Endodermal cell (in vitro differentiated cells): ENCODE results near the gene NAA50. TPM values are rescaled to one million over a fixed set of nuclear protein-coding genes. Genes with fewer than 3 reads are reported as not detected.

Experiments
- DNase-seq: peaks from one replicate; pipeline ENCODE4 v3.0.0-alpha.2; 2017
- H3K27ac ChIP-seq: 2 replicates; pipeline ENCODE4 v1.5.1; 2013; ENCODE audit warnings: mild to moderate bottlenecking, low read depth, low read length, moderate library complexity
- H3K27me3 ChIP-seq: 2 replicates; pipeline ENCODE4 v1.6.1; 2013; ENCODE audit warnings: mild to moderate bottlenecking, low read length, moderate library complexity; ENCODE audit not compliant: insufficient read depth, control insufficient read depth, poor library complexity, severe bottlenecking
- H3K36me3 ChIP-seq: 2 replicates; pipeline ENCODE4 v1.7.0; 2013; ENCODE audit warnings: mild to moderate bottlenecking, low read length, moderate library complexity; ENCODE audit not compliant: control insufficient read depth, insufficient read depth
- H3K4me1 ChIP-seq: one replicate; pipeline ENCODE4 v1.7.0; 2013; ENCODE audit warnings: low read length; ENCODE audit not compliant: control insufficient read depth, insufficient read depth
- H3K4me3 ChIP-seq: 2 replicates; pipeline ENCODE4 v1.5.1; 2013; ENCODE audit warnings: mild to moderate bottlenecking, low read length, moderate library complexity
- H3K9ac ChIP-seq: 2 replicates; pipeline ENCODE4 v1.6.1; 2013; ENCODE audit warnings: mild to moderate bottlenecking, low read length, moderate library complexity; ENCODE audit not compliant: poor library complexity, severe bottlenecking; ENCODE audit errors: extremely low read depth
- H3K9me3 ChIP-seq: 2 replicates; pipeline ENCODE4 v1.6.1; 2013; ENCODE audit warnings: mild to moderate bottlenecking, low read length, moderate library complexity; ENCODE audit not compliant: control insufficient read depth
- H3K27ac Mint-ChIP-seq: 2 replicates; pipeline ENCODE4 v1.8.0; 2020; ENCODE audit warnings: mixed read lengths
- H3K27me3 Mint-ChIP-seq: 2 replicates; pipeline ENCODE4 v1.8.0; 2021; ENCODE audit warnings: mild to moderate bottlenecking, mixed read lengths; ENCODE audit not compliant: insufficient read depth
- H3K36me3 Mint-ChIP-seq: 2 replicates; pipeline ENCODE4 v1.8.0; 2020; ENCODE audit warnings: low read depth, mixed read lengths
- H3K4me1 Mint-ChIP-seq: 2 replicates; pipeline ENCODE4 v1.8.0; 2020; ENCODE audit warnings: mixed read lengths
- H3K4me3 Mint-ChIP-seq: 2 replicates; pipeline ENCODE4 v1.8.0; 2020; ENCODE audit warnings: mild to moderate bottlenecking, moderate library complexity, mixed read lengths
- H3K9me3 Mint-ChIP-seq: 2 replicates; pipeline ENCODE4 v1.8.0; 2020; ENCODE audit warnings: mild to moderate bottlenecking, mixed read lengths
- WGBS, 2 experiments: methylation state at CpG; one replicate each; pipeline versions ENCODE4 v1.1.5 to v1.1.7; 2013; ENCODE audit warnings: missing lambda C conversion rate in 2 of 2, mixed read lengths in 1 of 2; ENCODE audit not compliant: insufficient coverage in 1 of 2, insufficient read length in 1 of 2; 5-methylcytosine and 5-hydroxymethylcytosine counted together
- total RNA-seq, 2 donors: library from RNA; stranded (reverse); fragmentation: NEBNext Ultra II Directional in 1 of 2; extraction: Animal tissue kit (Norgen Biotek cat#: 25700) in 1 of 2; gene quantifications; 2 replicates in 1 of 2; 3 replicates in 1 of 2; pipeline ENCODE4 v1.2.1, GENCODE V29; 2021
- TF ChIP-seq, protein P1 (sequence below): fragments of 200-600 bp; sonication (generic); conservative IDR thresholded peaks from 2 replicates; pipeline ENCODE4 v1.5.0; 2021; ENCODE audit warnings: antibody characterized with exemption, mild to moderate bottlenecking

Gene NAA50
- total RNA-seq, 2 donors from 2014 or later, result 137 to 150 TPM

- H3K9ac ChIP-seq, result peak overlapping the region; percentile 79
- peaks cover 12% of the 10 kb centered on the region for H3K4me1 Mint-ChIP-seq
- no peaks in the 10 kb centered on the region for H3K9me3 Mint-ChIP-seq
- no peaks in the 10 kb centered on the region for H3K4me1 ChIP-seq
- WGBS, 2 experiments, result 55 to 56% methylated on average over 4 to 10 of the region's 10 CpGs
- no peaks in the 10 kb centered on the region for H3K27me3 Mint-ChIP-seq
- H3K27me3 ChIP-seq, result no peaks in the 10 kb centered on the region
- H3K27ac Mint-ChIP-seq, result no peak overlapping the region
- no peak for DNase-seq
- no peaks in the 10 kb centered on the region for H3K36me3 ChIP-seq
- no peaks in the 10 kb centered on the region for H3K9me3 ChIP-seq
- H3K27ac ChIP-seq, result no peak overlapping the region
- no peak overlapping the region for H3K4me3 Mint-ChIP-seq
- H3K4me3 ChIP-seq, result peak overlapping the region; percentile 100
- no peaks in the 10 kb centered on the region for H3K36me3 Mint-ChIP-seq
- TF ChIP-seq, protein P1, sequence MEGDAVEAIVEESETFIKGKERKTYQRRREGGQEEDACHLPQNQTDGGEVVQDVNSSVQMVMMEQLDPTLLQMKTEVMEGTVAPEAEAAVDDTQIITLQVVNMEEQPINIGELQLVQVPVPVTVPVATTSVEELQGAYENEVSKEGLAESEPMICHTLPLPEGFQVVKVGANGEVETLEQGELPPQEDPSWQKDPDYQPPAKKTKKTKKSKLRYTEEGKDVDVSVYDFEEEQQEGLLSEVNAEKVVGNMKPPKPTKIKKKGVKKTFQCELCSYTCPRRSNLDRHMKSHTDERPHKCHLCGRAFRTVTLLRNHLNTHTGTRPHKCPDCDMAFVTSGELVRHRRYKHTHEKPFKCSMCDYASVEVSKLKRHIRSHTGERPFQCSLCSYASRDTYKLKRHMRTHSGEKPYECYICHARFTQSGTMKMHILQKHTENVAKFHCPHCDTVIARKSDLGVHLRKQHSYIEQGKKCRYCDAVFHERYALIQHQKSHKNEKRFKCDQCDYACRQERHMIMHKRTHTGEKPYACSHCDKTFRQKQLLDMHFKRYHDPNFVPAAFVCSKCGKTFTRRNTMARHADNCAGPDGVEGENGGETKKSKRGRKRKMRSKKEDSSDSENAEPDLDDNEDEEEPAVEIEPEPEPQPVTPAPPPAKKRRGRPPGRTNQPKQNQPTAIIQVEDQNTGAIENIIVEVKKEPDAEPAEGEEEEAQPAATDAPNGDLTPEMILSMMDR, result no peak
These were observed 48.5 kb downstream of the NAA50 start for GRCh38 chr3:113697500-113698090.

DNA sequence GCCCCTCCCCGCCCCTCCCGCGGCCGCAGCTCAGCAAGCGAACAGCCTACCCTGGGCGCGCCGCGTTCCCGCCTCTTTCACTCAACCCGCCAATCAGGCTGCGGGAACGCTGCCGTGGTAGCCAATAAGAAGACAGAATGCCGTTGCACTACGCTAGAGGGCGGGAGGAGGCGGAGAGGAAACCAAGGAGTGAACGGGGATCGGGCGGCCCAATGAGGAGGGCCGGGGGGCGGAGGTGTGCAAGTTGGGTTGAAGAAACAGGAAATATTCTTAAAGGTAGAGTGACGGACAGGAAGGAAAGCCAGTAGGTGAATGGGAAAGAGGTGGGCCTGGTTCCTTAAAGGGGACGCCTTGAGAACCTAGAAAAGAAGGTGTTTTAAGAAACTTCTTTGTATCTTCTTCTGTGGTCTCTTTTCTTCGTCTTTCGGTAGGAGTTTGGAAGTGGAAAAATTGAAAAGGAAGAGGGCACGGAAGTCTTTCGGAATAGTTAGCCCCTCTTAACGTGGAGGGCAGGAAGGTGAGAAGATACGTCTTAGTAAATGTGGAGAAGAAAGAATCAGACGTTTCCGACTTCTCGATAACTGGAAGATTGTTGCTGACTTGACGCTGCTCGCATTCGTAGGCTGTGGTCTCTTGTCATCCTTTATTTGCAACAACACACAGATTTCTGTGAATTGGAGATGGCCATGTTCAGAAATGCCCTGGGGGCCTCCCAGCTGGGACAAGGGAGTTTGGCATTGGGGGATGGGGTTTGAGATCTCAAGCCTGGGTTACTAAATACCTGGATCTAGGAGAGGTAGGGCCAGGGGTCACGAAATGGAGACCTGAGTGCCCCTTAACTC lies 49.2 kb downstream of the NAA50 start:
- Histone ChIP-seq H3K4me1 (no peaks in the 10 kb centered on the region), H3K36me3 (no peaks in the 10 kb centered on the region), H3K9ac (peak overlapping the region; percentile 79), H3K27me3 (no peaks in the 10 kb centered on the region), H3K4me3 (peak overlapping the region; percentile 100), H3K27ac (no peak overlapping the region), H3K9me3 (no peaks in the 10 kb centered on the region)
- Mint-ChIP-seq H3K4me1 (peaks cover 12% of the 10 kb centered on the region), H3K36me3 (no peaks in the 10 kb centered on the region), H3K9me3 (no peaks in the 10 kb centered on the region), H3K4me3 (no peak overlapping the region), H3K27me3 (no peaks in the 10 kb centered on the region), H3K27ac (no peak overlapping the region)
- DNase-seq, result peak; percentile 100
- WGBS, 2 experiments, result 0 to 1% methylated on average over 26 to 37 of the region's 38 CpGs
- TF ChIP-seq, protein P1, result peak; percentile 28

- Mint-ChIP-seq H3K4me3 (no peak within 1 kb of the TSS), H3K4me1 (peaks cover 12% of the 10 kb centered on the region), H3K27ac (peak within 1 kb of the TSS; percentile 81), H3K36me3 (no peaks in the 10 kb centered on the region), H3K27me3 (no peaks in the 10 kb centered on the region), H3K9me3 (no peaks in the 10 kb centered on the region)
- Histone ChIP-seq H3K27ac (peak within 1 kb of the TSS; percentile 74), H3K4me3 (peak within 1 kb of the TSS; percentile 100), H3K9me3 (no peaks in the 10 kb centered on the region), H3K27me3 (no peaks in the 10 kb centered on the region), H3K36me3 (no peaks in the 10 kb centered on the region), H3K9ac (peak within 1 kb of the TSS; percentile 79), H3K4me1 (no peaks in the 10 kb centered on the region)
- TF ChIP-seq, protein P1, result no peak
- WGBS, 2 experiments, result 0 to 1% methylated on average over 13 to 71 of the region's 75 CpGs
- peak; percentile 89 for DNase-seq
These were observed 50.0 kb downstream of the NAA50 start, which contains the start of gene USF3 for GRCh38 chr3:113695786-113696645. Gene USF3 (minus strand): TSS chr3:113696642. CDS start chr3:113674878, 21,764 bp downstream.
